NCI-H524 treated with DMSO at 0.1 percent for 48 hours (cell line): ENCODE data around the gene A4GALT.
"Not testable (repeated sequence)": the region's sequence is repeated elsewhere in the genome, so short reads cannot be mapped to it uniquely, and the experiment has no call there.

ENCODE experiments used
- DNase-seq: peaks from one replicate; lab custom pipeline; 2025; lab: John Stamatoyannopoulos, UW

A4GALT gene

GRCh38 chr22:42720263-42721044 is at the start of gene A4GALT:
TSS of gene A4GALT (minus strand) at chr22:42720870. CDS start at chr22:42693951, 26,919 bp downstream.
- DNase-seq, result no peak

DNA sequence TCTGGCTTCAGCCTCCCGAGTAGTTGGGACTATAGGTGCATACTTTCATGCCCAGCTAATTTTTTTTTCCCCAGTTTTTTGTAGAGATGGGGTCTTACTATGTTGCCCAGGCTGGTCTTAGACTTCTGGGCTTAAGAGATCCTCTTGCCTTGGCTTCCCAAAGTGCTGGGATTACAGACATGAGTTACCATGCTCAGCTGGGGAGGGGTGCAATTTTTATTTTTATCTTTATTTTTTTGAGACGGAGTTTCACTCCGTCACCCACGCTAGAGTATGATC is 49.7 kb upstream of the A4GALT start:
- no peak for DNase-seq

DNA sequence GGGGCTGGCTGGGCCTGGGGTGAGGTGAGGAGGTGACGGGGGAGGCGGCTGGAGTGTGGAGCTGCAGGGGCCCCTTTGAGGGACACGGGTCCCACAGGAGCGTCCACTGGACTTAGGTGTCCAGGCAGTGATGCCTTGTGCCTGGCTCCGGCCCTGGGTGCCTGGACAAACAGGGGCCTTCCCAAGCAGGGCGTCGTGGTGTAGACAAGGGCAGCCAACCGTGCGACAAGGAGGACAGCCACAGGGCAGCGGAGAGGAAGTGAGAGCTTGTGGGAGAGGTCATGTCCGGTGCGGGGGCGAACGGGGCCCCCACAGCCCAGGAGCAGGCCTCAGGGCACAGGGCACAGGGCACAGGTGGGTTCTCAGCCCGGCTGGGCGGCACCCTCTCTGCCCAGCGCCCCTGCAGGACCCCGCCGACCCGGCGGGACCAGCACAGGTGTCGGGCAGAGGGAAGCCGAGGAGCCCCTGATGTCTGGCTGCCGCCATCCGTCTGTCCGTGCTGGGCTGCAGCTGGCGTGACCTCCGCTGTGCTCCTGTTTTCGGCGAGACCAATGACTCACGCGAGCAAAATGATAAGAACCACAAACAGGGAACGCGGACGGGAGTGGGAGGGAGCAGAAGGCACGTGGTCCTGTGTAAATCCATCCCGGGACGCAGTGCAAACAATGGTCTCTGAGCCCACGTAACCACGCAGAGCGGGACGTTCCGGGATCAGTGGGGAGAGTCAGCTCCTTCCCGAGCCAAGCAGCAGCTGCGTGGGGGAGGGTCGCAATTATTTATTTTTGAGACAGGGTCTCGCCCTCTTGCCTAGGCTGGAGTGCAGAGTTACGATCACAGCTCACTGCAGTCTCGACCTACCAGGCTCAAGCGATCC is 49.1 kb upstream of the A4GALT start:
- DNase-seq, result no peak

DNA sequence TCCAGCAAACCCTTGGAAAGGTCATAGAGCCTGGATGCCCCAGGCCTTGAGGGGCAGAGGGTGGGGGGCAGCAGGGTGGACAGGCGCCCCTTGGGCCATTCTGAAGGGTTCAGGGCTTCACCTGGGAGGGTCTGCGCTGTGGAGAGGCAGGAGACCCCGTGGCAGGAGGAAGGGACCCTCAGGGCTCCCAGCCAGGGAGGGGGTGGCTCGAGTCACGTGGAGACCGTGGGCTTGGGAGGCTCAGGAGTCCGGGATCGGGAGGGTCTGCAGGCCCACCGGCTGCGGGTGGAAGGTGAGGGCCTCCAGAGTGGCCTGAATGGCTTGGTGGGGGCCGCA is 48.5 kb upstream of the A4GALT start:
- DNase-seq, result no peak

DNA sequence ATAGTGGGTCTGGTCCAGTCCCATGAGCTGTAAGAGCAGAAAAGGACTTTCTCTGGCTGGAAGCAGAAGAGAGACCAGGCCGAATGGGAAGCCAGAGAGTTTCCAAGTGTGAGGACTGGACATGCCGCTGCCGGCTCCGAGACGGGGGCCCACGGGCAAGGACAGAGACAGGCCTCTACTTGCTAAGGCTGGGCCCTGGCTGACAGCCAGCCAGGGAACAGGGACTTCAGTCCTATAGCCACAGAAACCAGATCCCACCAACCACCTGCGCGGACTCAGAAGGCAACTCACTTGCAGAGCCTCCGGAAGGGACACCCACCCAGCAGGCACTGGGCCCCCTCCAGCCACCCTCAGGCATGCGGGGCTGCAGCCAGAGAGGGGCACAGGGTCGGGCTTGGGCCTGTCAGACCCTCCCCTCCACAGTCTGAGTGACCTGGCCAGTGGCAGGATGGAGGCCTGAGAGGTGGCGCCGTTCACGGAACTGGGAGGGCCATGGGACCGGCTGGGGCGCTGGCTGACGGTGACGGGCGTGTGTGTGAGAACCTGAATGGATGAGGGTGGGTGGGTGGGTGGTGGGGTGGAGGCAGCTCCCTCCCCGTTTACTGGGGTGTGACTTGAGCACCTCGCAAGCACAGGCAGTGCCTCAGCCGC is 47.8 kb upstream of the A4GALT start:
- DNase-seq, result no peak

GRCh38 chr22:42766860-42767259 is 46.2 kb upstream of the A4GALT start:
- DNase-seq, result no peak

GRCh38 chr22:42764895-42765363 is 44.3 kb upstream of the A4GALT start:
- DNase-seq, result no peak

DNA sequence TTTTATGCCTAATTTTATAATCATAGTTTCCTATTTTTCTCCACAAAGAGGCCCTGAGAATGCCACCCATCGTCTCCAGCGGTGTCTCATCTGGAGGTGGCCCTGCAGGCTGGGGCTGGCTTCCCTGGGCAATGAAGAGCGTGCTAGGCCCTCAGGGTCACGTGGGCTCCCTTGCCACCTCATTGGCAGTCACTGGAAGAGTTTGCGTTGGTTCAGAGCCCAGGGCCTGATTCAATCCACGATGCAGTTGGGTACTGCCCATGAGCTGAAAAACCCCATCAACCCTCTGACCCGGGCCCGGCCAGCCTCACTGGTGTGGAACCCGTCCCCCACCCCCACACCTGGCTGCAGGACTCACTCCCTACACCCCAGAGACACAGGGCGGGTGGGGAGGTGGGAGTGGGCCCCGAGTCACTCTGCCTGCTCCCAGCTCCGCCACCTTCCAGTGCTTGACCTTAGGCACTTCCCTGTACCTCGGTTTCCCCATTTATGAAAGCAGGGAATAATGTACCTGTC is 43.4 kb upstream of the A4GALT start:
- DNase-seq, result no peak

GRCh38 chr22:42760806-42761565 is 40.3 kb upstream of the A4GALT start:
- no peak for DNase-seq

DNA sequence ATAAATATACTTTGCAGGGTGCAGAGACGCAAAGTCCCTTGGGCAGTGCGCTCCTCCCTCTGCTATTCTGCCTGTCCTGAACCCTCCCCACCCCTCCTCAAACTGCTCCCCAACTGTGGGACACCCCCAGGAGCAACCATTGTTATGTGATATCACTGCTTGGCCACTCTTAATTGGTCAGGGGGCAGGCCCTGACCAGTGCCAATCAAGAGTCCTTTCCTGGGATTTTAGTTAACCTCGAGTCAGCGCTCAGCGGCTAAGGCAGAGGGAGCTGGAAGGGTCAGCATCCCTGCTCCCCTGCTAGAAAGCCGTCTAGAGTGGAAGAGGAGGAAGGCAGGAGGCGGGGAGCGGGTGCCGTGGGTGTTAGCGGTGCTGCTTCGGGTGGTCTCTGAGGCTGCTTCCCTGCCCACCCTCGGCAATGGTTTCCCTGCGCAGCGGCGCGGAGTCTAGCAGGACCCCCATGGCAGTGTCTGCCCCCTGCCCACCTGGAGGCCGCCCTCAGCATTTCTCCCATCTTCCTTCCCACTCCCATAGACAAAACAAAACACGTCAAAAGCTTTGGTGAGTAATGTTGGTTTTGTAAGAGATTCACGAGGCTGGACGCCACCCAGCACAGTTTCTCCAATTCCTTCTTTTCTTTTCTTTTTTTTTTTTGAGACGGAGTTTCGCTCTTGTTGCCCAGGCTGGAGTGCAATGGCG is 38.4 kb upstream of the A4GALT start:
- no peak for DNase-seq

GRCh38 chr22:42755553-42755952 is 34.9 kb upstream of the A4GALT start:
- not testable (repeated sequence) for DNase-seq

DNA sequence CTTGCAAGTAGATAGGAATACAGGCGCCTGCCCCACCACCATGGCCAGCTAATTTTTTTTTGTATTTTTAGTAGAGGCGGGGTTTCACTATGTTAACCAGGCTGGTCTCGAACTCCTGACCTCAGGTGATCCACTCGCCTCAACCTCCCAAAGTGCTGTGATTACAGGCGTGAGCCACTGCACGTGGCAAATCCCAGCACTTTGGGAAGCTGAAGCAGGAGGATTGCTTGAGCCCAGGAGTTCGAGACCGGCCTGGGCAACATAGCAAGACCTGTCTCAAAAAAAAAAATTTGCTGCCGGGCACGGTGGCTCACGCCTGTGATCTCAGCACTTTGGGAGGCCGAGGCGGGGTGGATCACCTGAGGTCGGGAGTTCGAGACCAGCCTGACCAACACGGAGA is 34.5 kb upstream of the A4GALT start:
- not testable (repeated sequence) for DNase-seq

DNA sequence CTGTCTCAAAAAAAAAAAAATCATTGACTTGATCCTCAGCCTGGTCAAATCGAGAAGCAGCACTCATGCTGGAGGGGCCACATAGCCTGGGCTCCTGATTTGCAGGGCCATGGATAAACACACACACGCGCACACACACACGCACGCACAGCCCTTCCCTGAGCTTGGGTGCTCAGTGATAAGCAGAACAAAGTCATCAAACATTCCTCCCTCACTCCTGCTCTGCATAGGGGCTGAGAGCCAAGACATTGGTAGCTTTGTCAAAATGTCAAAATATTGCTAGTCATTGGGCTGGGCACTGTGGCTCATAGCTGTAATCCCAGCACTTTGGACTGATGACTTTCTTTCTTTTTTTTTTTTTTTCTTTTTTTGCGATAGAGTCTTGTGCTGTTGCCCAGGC is 34.0 kb upstream of the A4GALT start:
- DNase-seq, result no peak

DNA sequence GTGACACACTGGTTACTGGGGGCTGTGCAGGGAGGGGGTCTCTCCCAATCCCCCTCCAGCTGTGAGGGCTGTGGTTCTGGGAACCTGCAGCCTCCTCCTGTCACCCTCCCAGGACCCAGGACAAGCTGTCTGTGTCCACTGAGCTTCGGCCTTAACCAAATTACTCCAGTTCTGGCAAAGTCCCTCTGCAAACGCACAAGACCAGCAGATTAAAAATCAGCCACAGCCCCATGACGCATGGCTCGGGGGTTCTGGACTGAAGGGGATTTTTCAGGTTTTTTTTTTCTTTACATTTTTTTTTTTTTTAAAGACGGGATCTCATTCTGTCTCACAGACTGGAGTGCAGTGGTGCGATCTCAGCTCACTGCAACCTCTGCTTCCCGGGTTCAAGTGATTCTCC is 32.2 kb upstream of the A4GALT start:
- no peak for DNase-seq

- DNase-seq, result no peak
Observed at GRCh38 chr22:42752230-42752746, 31.6 kb upstream of the A4GALT start.

- DNase-seq, result not testable (repeated sequence)
Observed at GRCh38 chr22:42750421-42750820, 29.8 kb upstream of the A4GALT start.

- no peak for DNase-seq
Observed at GRCh38 chr22:42747701-42748513, 27.2 kb upstream of the A4GALT start.

- no peak for DNase-seq
Observed at GRCh38 chr22:42745118-42745517, 24.4 kb upstream of the A4GALT start.

DNA sequence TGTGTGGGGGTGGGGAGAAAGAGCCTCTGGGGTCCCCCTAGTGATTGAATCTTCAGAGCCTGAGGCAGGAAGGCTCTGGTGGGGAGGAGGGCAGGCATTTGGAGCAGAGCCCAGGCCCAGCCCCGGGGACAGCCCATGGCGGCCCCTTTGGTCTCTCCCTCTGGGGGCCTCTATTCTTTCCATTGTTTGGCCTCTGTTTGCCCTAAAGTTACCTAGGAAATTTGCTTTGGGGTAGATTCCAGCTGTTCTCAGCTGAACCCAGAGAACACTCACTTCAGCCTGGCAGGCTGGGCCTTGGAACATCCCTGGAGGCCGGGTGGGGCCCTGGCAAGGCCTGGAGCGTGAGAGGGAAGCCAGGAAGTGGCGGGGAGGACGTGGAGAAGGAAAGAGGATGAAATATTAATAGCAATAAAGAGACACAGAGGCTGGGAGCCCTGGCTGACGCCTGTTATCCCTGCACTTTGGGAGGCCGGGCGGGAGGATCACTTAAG is 22.9 kb upstream of the A4GALT start:
- DNase-seq, result no peak

DNA sequence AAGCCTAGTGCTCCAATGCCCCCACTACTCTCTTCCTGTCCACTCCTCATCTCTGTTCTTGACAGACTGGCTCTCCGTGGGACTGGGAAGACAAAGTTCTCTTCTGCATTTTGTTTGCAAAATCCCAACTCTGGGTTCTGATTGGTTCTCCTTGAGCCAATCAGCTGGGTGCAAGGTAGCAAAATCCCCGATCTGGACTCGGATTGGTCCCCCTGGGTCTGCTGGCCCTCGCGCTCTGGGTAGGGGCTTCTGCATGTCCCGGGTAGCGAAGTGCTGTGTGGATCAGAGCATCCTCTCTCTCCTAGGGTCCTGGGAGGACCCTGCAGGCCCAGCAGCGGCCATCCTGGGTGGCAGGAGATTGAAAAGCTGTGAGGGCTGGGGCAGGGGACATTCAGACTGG is 22.3 kb upstream of the A4GALT start:
- DNase-seq, result no peak
